ENCODE measurements around the gene MAST4.
"Not testable (repeated sequence)": the region's sequence is repeated elsewhere in the genome, so short reads cannot be mapped to it uniquely, and the experiment has no call there.

MAST4 gene

DNA sequence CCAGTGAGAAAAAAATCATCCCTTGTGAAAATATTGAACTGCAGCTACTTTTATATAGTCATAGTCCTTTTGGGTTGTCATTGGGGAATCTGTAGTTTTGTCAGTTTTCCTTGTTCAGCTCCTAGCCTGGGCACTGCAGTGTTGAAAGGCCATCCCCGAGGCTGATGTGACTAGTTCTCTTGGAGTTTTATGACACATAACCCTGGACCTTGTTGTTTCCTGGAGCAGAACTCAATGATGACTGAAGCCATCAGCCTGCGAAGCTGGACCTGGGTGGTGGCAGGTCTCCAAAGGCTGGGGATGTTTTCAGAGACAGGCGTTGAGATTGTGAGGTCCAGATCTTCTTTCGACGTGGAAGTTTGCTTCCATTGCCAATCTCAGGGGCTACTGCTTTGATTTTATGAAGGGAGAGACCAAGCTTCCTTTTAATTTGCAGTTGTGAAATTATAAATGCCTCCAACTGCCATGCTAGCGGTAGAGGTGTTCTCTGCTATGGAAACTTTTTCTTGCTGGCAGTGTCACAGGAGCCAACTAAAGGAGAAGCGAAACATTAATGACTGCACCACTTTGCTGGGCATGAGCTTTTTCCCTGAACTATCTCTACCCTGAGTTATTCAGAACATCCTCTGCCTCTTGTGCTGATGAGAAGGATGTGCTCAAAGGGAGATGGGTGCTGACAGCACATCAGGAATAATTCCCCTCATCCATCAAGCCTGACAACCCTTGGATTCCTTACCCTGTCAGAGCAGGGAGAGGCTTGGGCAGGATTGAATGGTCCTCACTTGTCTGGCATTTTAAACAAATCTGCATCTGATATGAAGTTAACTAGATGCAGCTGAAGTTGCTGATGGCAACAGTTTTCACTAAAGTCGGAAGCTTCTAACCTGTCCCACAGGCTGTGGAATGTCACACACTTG lies 209.6 kb downstream of the MAST4 start:
- no peak for DNase-seq (ENCODE audit: low read depth in 4 of 4, low spot score in 1 of 4)

- DNase-seq (ENCODE audit: low read depth in 4 of 4, low spot score in 1 of 4), result no peak
These were observed 211.6 kb downstream of the MAST4 start for GRCh38 chr5:66807743-66808142.

DNA sequence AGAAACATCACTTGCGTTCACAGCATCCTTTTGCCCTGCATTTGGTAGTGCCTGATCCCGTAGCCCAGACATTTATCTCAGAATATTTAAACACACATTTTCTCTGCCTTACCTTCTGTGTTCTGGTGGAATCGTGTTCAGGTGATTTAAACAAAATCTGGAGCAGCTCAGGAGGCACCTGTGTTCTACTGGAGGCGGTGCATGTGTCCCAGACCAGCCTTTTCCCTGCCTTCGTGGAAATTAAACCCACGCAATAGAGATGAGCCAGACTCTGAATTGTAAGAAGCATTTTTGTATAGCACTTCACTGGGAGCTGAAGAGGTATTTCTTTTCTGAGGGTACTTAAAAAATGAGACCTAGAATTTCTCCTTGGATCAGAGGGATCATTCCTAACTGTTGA lies 212.5 kb downstream of the MAST4 start:
- DNase-seq (ENCODE audit: low read depth in 4 of 4, low spot score in 1 of 4), result no peak

- DNase-seq (ENCODE audit: low read depth in 4 of 4, low spot score in 1 of 4), result no peak
These were observed 214.0 kb downstream of the MAST4 start for GRCh38 chr5:66810151-66810550.

DNA sequence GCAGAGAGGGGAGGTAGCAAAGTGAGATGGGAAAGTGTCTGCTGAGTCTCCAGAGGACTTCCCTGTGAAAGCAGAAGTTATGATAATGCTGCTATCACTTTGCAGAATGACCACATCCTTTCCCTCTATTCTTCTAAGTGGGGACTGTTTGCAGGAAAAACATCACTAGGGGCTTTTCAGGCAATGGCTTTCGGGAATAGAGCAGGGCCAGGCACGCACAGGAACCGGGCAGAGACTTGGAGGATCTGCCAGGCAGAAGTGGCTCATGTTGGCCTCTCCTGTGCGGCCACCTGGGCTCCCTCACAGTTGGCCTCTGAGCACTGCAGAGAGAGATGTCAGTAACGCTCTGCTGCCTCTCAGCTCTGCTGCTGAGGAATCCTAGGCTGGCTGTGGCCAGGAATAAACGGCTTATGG lies 214.7 kb downstream of the MAST4 start:
- DNase-seq (ENCODE audit: low read depth in 4 of 4, low spot score in 1 of 4), result no peak

- no peak for DNase-seq (ENCODE audit: low read depth in 4 of 4, low spot score in 1 of 4)
These were observed 216.1 kb downstream of the MAST4 start for GRCh38 chr5:66812291-66812690.

DNA sequence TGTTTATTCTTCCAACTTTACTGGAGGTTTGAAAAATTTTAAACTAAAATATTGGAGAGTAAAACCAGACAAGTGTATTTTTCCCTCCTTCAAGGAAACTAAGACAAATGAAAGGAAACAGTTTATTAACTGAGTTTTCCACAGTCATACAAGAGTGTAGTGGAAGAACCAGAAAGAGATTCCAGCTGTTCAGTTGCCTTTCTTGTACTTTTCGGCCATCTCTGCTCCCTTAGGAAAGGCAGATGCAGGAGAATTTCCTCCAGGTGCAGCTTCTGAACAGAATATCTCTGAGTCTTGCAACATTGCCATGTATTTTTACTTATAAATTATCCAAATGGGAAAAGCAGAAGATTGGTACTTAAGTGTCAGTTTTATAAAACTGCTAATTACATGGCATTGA lies 217.1 kb downstream of the MAST4 start:
- no peak for DNase-seq (ENCODE audit: low read depth in 4 of 4, low spot score in 1 of 4)

DNA sequence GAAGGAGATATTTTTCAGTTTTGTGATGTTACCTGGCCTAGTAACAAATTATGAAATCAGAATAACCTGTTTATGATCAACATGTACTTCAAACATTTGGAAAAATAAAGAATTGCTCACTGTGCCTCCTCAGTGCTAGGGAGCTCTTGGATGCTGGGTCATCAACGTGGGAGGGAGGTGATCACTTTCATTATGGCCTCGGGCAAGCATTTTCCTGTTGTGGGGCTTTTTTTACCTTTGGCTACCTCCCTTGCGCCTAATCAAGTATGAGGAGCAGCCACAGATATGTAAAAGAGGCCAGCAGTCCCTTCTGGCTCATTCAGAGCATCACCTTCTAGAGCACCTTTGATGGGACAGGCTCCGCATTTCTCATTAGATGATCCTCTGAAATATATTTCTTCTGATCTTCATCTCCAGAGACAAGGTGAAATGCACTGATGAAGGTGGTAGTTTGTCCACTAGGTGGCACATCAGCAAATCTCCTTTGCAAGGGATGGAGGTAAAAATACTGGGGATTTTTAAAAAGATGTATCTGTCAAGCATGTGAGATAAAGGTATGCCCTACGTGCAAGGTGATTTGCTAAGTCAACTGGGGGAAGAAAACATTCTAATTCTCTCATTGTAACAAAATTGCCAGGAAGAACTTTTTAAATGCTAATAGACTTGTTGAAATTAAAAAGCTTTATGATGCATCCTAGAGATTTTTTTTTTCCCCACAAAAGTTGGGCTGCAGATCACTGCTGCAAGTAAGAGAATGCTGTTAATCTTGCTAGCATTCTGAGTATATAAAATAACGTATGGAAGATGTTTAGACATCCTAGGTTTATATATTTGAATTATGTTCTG lies 218.2 kb downstream of the MAST4 start:
- DNase-seq (ENCODE audit: low read depth in 4 of 4, low spot score in 1 of 4), result peak in 2 of 4 experiments; percentile 13 to 14

- DNase-seq (ENCODE audit: low read depth in 4 of 4, low spot score in 1 of 4), result no peak
These were observed 222.2 kb downstream of the MAST4 start for GRCh38 chr5:66818304-66818934.

- DNase-seq (ENCODE audit: low read depth in 4 of 4, low spot score in 1 of 4), result no peak
These were observed 222.7 kb downstream of the MAST4 start for GRCh38 chr5:66818935-66819328.

DNA sequence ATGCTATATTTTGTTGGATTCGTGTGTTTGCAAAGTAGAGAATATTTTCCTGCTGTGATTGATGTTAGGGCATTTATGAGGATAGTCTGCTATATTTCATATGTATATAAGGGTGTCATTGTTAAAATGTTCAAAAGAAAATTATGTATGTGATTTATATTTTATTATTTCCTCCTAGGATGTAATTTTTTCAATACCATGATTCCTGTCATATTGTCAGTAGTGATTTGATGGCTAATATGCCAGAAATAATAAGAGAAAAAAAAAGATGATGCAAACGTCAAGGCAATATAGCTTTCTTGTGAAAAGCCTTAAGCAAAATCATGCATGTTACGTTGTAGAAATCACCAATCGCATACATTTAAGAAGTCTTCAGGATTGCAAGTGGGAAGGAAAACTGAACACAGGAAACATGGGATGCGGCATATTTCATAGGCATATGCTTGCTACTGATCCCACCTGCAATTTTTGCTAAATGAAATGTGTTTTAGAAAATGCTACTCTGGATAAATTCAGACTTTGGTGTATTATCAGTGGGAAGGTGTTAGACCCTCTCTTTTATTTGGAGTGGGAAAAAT lies 224.5 kb downstream of the MAST4 start:
- DNase-seq (ENCODE audit: low read depth in 4 of 4, low spot score in 1 of 4), result no peak

GRCh38 chr5:66821688-66822429 lies 225.7 kb downstream of the MAST4 start:
- peak in 1 of 4 experiments; percentile 28 for DNase-seq (ENCODE audit: low read depth in 4 of 4, low spot score in 1 of 4)

GRCh38 chr5:66822906-66823305 lies 226.7 kb downstream of the MAST4 start:
- DNase-seq (ENCODE audit: low read depth in 4 of 4, low spot score in 1 of 4), result not testable (repeated sequence)

DNA sequence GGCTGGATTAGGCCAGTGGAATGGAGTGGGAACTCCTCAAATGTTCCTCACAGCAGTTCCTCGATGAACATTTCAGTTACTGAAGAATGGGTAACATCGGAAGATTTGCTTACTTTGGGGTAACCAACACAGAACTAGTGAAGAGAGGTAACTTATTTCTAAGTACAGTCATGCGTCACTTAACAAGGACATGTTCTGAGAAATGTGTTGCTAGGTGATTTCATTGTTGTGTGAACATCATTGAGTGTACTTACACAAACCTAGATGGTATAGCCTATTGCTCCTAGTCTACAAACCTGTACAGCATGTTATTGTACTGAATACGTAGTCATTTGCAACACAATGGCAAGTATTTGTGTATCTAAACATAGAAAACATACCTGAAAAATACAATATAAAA lies 228.3 kb downstream of the MAST4 start:
- no peak for DNase-seq (ENCODE audit: low read depth in 4 of 4, low spot score in 1 of 4)

DNA sequence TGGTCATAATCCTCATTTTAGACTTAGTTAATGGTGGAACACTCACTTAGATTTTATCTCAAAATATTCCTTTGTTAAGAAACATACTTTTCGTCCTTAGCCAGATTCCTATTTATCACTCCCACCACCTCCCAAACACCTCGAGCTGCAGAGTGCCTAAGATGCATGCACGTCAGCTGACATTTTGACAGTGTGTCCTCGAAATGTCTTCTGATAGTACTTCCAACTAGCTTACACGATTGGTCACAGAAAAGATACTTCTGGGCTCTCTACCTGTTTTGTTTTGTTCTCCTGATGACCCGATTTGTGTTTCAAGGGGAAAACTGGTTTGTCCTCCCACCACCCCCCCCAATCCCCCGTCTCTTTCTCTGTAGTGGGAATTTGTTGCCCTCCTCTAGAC lies 230.1 kb downstream of the MAST4 start:
- DNase-seq (ENCODE audit: low read depth in 4 of 4, low spot score in 1 of 4), result no peak

- no peak for DNase-seq (ENCODE audit: low read depth in 4 of 4, low spot score in 1 of 4)
These were observed 230.5 kb downstream of the MAST4 start for GRCh38 chr5:66826696-66827095.

- no peak for DNase-seq (ENCODE audit: low read depth in 4 of 4, low spot score in 1 of 4)
These were observed 231.9 kb downstream of the MAST4 start for GRCh38 chr5:66828046-66828547.

DNA sequence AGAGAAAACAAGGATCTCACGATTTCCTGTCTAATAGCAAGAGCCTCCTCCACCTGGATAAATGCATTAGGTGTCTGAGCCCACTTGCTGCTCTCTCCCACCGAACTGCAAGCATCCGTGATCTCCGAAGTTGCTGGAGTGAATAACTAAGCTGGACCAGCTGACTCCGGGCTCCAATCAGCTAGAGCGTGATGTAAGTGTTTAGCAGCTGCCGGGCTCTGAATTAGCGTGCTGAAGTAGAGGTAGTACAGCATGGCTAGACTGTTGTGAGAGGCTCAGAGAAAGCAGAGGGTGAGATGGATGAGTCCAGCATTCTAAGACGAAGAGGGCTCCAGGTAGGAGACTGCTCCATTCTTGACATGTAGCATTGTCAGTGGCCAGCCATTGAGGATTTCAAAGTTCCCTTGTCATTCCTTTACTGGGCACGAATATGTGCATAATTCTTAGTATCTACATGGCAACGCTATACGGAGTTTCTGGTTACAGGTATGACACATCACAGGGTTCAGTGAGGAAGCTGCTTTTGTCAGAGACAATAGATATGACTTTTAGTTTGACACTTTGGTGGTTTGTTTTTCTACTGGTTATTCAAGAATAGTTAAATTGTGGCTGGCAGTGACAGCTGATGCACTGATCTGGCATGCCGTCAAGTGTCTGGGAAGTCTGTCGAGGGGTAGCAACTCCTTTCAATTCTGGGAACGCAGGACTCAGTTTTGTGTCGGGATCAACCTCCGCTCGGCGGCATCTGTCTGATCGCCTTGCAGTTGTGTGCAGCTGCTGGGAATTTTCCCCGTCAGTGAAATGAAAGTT lies 232.6 kb downstream of the MAST4 start:
- DNase-seq (ENCODE audit: low read depth in 4 of 4, low spot score in 1 of 4), result peak in 2 of 4 experiments; percentile 26 to 38

DNA sequence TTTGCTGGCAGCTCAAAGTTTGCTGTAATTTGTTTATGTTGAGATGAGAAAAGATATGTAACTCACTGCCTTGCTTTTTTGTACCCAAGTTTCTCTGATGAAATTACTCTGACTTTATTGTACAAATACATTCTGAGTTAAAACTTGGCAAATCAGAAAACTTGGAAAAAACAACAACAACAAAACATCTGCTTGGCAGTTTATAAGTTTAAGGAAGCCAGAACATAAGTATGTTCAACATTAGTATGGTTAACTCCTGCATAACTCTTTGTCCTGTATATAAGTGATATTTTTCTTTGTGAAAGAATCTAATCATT lies 233.1 kb downstream of the MAST4 start:
- DNase-seq (ENCODE audit: low read depth in 4 of 4, low spot score in 1 of 4), result no peak

DNA sequence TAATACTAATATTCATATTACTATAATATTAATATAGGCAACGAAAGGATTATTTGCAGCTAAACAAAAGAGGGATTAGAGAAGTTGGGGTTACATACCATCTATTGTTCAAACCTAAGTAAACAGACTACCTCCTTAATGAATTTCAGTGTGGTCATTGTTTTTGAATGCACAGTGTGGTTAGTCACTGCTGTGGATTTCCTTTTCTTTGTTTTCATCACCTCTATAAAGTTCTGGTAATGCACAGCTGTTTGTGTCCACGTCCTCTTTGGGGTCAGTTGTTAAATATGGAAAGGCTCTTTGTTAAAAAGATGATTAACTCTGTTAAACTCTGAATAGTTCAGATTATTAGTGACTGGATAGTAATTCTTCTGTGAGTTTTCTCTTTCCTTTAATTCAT lies 233.6 kb downstream of the MAST4 start:
- no peak for DNase-seq (ENCODE audit: low read depth in 4 of 4, low spot score in 1 of 4)

Measured in stimulated activated CD4-positive, alpha-beta T cell treated with anti-CD3 and anti-CD28 coated beads, Interleukin-1b, Interleukin-23, amount 100 ng/mL, for 24 hours (primary cell).